Smooth muscle cell (in vitro differentiated cells): ENCODE results near the gene C7. TPM values are rescaled to one million over a fixed set of nuclear protein-coding genes. Genes with fewer than 3 reads are reported as not detected.
A peak's percentile ranks its signal among the peaks of the same experiment; 100 is the strongest.

Experiments used
- DNase-seq: peaks from one replicate; lab custom pipeline; 2025; ENCODE audit not compliant: unreplicated experiment; lab: John Stamatoyannopoulos, UW
- H2AFZ ChIP-seq: fragments of 200-600 bp; sonication (generic); 2 replicates; pipeline ENCODE4 v1.6.0; 2016; ENCODE audit warnings: antibody characterized with exemption, low read depth, mild to moderate bottlenecking
- H3F3A ChIP-seq: fragments of 200-600 bp; sonication (generic); 2 replicates; pipeline ENCODE4 v1.6.0; 2017; ENCODE audit warnings: antibody characterized with exemption, low read depth
- H3K27ac ChIP-seq: fragments of 200-600 bp; sonication (generic); 2 replicates; pipeline ENCODE4 v1.5.1; 2016; ENCODE audit warnings: low read depth, mild to moderate bottlenecking
- H3K27me3 ChIP-seq: fragments of 200-600 bp; sonication (generic); 2 replicates; pipeline ENCODE4 v1.6.1; 2016; ENCODE audit warnings: low read depth, mild to moderate bottlenecking
- H3K36me3 ChIP-seq: fragments of 200-600 bp; sonication (generic); 2 replicates; pipeline ENCODE4 v1.5.1; 2016; ENCODE audit warnings: low read depth
- H3K4me1 ChIP-seq: fragments of 200-600 bp; sonication (generic); 2 replicates; pipeline ENCODE4 v1.5.1; 2016; ENCODE audit warnings: low read depth
- H3K4me2 ChIP-seq: fragments of 200-600 bp; sonication (generic); 2 replicates; pipeline ENCODE4 v1.6.0; 2016; ENCODE audit warnings: mild to moderate bottlenecking
- H3K4me3 ChIP-seq: fragments of 200-600 bp; sonication (generic); 2 replicates; pipeline ENCODE4 v1.5.1; 2016; ENCODE audit warnings: mild to moderate bottlenecking
- H3K79me2 ChIP-seq: fragments of 200-600 bp; sonication (generic); 2 replicates; pipeline ENCODE4 v1.6.0; 2016; ENCODE audit warnings: low read depth, mild to moderate bottlenecking
- H3K9ac ChIP-seq: fragments of 200-600 bp; sonication (generic); 2 replicates; pipeline ENCODE4 v1.6.0; 2016; ENCODE audit warnings: low read depth
- H3K9me3 ChIP-seq: fragments of 200-600 bp; sonication (generic); replicated peaks from 2 replicates; pipeline ENCODE4 v1.5.1; 2016; ENCODE audit warnings: low read depth
- H4K20me1 ChIP-seq: fragments of 200-600 bp; sonication (generic); 2 replicates; pipeline ENCODE4 v1.6.0; 2016; ENCODE audit warnings: low read depth
- WGBS: methylation state at CpG from one replicate; pipeline ENCODE4 v1.1.7; 2016; ENCODE audit warnings: low lambda C conversion rate; 5-methylcytosine and 5-hydroxymethylcytosine counted together
- polyA plus RNA-seq: library from polyadenylated mRNA; unstranded; fragments of >200 nt; fragmentation: Nextera tagmentation; extraction: Ambion mirVana; gene quantifications from 2 replicates; pipeline ENCODE4 v1.2.1, GENCODE V29; 2016
- total RNA-seq: library from RNA; depleted of rRNA; stranded (reverse); fragments of >200 nt; gene quantifications from 2 replicates; pipeline ENCODE4 v1.2.3, GENCODE V29; 2014
- TF ChIP-seq, protein P1 (sequence below): fragments of 200-600 bp; sonication (generic); IDR thresholded peaks from 2 replicates; pipeline ENCODE4 v1.5.1; 2017; ENCODE audit warnings: borderline replicate concordance, mild to moderate bottlenecking, antibody characterized with exemption; ENCODE audit not compliant: insufficient read depth, poor library complexity, severe bottlenecking

The C7 gene
- total and polyA plus RNA-seq, 2 experiments from 2014 or later = 0.23 TPM; not detected in 1

DNA sequence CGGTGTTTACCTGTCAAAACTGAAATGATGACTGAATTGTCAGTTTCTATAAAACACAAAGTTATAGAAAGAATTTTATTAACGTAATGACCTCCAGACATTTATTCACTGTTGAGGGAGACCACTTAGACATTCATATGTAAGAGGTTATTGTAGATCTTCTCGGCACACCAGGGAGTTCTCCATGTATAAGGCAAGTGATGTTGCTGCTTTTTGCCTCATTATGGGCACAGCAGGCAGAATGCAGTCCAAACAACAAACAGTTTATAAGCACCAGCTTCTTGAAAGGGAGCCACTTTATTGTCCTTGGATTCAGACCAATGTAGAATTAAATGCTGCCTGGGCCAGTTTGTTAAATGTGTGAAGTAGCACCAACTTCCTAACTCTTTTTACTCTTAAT is 66.7 kb downstream of the C7 start:
- no peaks in the 10 kb centered on the region for H4K20me1 ChIP-seq

DNA sequence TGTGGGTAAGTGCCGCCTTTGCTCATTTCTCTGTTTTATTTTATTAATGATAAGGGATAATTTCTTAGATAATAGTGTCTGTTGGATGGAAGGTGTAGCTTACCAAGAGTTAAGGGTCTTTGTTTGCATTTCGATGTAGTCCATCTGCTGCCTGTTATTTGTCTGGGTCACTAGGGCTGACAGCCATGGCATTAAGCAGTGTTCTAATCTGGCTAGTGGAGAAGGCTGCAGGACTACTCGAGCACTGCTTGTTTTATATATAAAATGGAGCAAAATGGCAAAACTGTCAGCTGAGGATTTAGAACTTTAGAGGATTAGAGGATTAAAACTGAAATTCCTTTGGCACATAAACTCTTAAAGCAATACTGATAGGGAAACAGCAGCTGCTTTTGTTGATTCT is 67.5 kb downstream of the C7 start:
- 14% methylated on average over 3 of the region's 3 CpGs for WGBS
- Histone ChIP-seq H3F3A (no peaks in the 10 kb centered on the region), H3K27ac (no peak overlapping the region), H2AFZ (peak overlapping the region; percentile 64), H3K36me3 (no peaks in the 10 kb centered on the region), H4K20me1 (no peaks in the 10 kb centered on the region), H3K9me3 (no peaks in the 10 kb centered on the region), H3K79me2 (no peaks in the 10 kb centered on the region), H3K4me2 (peak overlapping the region; percentile 76), H3K9ac (no peak overlapping the region), H3K4me1 (peaks cover 6% of the 10 kb centered on the region), H3K4me3 (no peak overlapping the region), H3K27me3 (no peaks in the 10 kb centered on the region)
- no peak for DNase-seq
- TF ChIP-seq, protein P1, sequence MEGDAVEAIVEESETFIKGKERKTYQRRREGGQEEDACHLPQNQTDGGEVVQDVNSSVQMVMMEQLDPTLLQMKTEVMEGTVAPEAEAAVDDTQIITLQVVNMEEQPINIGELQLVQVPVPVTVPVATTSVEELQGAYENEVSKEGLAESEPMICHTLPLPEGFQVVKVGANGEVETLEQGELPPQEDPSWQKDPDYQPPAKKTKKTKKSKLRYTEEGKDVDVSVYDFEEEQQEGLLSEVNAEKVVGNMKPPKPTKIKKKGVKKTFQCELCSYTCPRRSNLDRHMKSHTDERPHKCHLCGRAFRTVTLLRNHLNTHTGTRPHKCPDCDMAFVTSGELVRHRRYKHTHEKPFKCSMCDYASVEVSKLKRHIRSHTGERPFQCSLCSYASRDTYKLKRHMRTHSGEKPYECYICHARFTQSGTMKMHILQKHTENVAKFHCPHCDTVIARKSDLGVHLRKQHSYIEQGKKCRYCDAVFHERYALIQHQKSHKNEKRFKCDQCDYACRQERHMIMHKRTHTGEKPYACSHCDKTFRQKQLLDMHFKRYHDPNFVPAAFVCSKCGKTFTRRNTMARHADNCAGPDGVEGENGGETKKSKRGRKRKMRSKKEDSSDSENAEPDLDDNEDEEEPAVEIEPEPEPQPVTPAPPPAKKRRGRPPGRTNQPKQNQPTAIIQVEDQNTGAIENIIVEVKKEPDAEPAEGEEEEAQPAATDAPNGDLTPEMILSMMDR = no peak

More for the DNA sequence above, 66.7 kb downstream of the C7 start:
- TF ChIP-seq, protein P1 = no peak
- Histone ChIP-seq H3K79me2 (no peaks in the 10 kb centered on the region), H3K27ac (no peak overlapping the region), H3K9me3 (no peaks in the 10 kb centered on the region), H3K4me3 (no peak overlapping the region), H3F3A (no peaks in the 10 kb centered on the region), H3K4me2 (no peak overlapping the region), H2AFZ (no peak overlapping the region), H3K4me1 (peaks cover 6% of the 10 kb centered on the region), H3K27me3 (no peaks in the 10 kb centered on the region), H3K9ac (no peak overlapping the region), H3K36me3 (no peaks in the 10 kb centered on the region)
- DNase-seq = no peak
- WGBS = 82% methylated on average over 3 of the region's 3 CpGs

DNA sequence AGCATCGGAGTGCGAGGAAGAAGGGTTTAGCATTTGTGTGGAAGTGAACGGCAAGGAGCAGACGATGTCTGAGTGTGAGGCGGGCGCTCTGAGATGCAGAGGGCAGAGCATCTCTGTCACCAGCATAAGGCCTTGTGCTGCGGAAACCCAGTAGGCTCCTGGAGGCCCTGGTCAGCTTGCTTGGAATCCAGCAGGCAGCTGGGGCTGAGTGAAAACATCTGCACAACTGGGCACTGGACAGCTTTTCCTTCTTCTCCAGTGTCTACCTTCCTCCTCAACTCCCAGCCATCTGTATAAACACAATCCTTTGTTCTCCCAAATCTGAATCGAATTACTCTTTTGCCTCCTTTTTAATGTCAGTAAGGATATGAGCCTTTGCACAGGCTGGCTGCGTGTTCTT is 72.1 kb downstream of the C7 start:
- Histone ChIP-seq H4K20me1 (no peaks in the 10 kb centered on the region), H3K4me2 (no peak overlapping the region), H3K4me3 (no peak overlapping the region), H3K27me3 (no peaks in the 10 kb centered on the region), H3K9ac (no peak overlapping the region), H3K9me3 (no peaks in the 10 kb centered on the region), H3K36me3 (no peaks in the 10 kb centered on the region), H3F3A (no peaks in the 10 kb centered on the region), H3K4me1 (peaks cover 6% of the 10 kb centered on the region), H2AFZ (no peak overlapping the region), H3K27ac (no peak overlapping the region), H3K79me2 (no peaks in the 10 kb centered on the region)
- TF ChIP-seq, protein P1 = no peak
- 94% methylated on average over 9 of the region's 9 CpGs for WGBS
- no peak for DNase-seq

DNA sequence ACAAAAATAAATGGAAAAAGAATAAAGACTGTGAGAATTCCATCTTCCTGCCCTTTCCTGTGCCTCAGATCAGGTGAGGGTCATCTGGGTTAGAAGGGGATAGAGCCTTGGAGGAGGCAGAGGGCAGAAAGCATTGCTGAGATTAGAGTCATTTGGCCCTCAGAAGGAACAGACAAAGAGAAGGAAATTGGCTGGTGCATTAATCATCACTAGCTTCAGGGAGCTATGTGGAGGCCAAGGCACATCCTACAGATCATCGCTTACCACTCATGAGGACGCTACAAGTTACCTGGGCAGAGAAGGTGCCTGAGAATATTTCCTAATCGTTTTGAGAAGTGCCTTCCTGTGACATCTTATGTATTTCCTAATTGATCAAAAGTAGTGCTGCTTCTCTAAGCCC is 74.5 kb downstream of the C7 start:
- H4K20me1 ChIP-seq = no peaks in the 10 kb centered on the region
- H3K9me3 ChIP-seq = no peaks in the 10 kb centered on the region
- no peak overlapping the region for H2AFZ ChIP-seq
- TF ChIP-seq, protein P1 = no peak
- H3K36me3 ChIP-seq = no peaks in the 10 kb centered on the region
- no peak for DNase-seq
- no peak overlapping the region for H3K4me3 ChIP-seq
- H3K4me1 ChIP-seq = no peaks in the 10 kb centered on the region
- no peaks in the 10 kb centered on the region for H3K27me3 ChIP-seq
- H3K27ac ChIP-seq = no peak overlapping the region
- H3K79me2 ChIP-seq = no peaks in the 10 kb centered on the region
- no peak overlapping the region for H3K9ac ChIP-seq
- H3F3A ChIP-seq = no peaks in the 10 kb centered on the region
- WGBS = 78% methylated on average over 3 of the region's 3 CpGs
- H3K4me2 ChIP-seq = no peak overlapping the region
